HG03103 (cell line): Measurements from ENCODE around the gene GNAZ.

Source experiments
- ATAC-seq: cut with Tn5 transposase; IDR thresholded peaks from one replicate; pipeline ENCODE4 v1.9.1; 2021; ENCODE audit warnings: low read depth; ENCODE audit not compliant: unreplicated experiment

Gene GNAZ

DNA sequence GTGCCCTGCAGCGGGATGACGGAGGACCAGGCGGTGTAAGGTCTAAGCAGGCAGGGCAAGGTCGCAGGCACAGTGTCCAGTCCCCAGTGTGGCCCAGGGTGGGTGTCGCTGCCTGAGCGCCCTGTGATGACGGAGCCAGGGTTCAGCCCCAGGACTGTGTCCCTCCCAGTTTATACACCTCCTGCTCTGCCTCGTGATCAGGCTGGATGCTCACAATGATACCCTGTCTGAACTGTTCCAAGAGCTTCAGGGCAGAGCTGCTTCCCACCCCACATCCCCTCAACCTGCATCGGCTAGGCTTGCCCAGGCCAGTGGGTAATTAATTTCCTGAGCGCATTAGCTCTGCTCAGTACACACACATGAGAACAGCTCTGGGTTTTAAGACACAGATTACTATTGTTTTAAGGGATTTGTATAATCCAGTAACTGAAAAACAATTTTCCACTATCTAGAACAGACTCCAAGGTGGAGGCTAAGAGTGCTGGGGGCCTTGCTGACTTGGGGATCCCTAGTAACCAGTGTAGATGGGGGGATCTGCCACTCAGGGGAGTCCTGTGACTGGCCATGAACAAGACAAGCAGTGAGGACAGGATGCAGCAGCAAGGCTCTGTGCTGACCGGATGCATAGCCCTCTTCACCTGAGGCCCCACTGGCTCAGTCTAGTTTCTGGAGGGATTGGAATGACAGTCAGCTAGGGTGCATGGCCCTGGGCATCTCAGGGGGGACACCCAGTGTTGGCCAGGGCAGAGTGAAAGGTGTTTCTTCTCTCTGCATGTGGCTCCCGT is 34.1 kb downstream of the GNAZ start:
- ATAC-seq: no peak

DNA sequence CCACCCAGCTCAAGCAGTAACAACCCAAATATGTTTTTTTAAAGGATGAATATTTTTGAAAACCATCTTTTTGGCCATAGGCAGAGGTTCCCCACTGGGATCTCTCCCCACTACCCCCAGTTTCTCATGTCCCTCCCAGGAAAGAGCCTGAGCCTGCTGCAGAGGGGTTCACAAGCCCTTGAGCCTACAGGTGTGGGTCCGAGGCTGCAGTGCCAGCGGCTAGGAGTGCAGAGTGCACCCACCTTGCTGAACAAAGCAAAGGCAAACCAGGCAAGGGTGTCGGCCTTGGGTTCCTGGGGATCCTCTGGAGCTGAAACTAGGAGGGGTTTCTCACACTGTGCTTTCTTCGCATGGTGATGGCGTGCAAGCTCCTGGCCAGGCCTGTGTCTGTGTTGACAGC is 35.0 kb downstream of the GNAZ start:
- no peak for ATAC-seq

DNA sequence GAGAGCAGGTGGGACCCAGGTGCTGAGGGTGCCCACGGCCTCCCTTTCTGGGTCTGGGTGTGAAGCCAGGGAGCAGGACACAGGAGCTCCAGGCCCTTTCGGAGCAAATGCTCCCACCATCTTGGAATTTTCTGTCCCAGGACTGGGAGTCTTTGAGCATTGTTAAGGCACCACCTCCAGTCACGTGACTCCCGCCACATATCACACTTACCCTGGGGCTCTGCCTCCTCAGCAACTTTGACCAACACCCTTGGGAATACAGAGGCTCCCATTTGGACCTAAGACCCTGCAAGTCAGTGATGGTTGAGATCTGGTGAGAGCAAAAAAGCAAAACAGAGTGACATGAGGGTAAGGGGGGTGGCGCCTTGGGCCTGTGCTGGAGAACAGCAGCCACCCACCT is 35.6 kb downstream of the GNAZ start:
- ATAC-seq: no peak

DNA sequence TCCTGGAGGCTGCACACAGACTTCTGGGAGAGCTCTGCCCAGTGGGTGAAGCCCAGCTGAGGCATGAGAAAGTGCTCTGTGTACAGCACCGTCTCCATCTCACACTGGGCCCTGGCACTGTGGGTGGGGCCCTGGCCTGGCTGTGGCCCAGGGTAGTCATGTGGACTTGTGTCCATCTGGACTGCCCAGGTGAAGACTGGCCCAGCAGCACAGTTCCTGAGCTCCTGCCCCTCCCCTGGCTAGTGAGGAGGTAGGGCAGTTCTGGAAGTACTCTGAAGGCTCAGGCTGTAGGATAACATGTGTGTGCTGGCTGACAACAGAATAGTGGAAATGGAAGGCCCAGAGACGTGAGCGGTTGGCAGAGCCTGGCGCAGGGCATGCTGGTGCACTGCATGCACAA is 36.0 kb downstream of the GNAZ start:
- ATAC-seq: no peak

DNA sequence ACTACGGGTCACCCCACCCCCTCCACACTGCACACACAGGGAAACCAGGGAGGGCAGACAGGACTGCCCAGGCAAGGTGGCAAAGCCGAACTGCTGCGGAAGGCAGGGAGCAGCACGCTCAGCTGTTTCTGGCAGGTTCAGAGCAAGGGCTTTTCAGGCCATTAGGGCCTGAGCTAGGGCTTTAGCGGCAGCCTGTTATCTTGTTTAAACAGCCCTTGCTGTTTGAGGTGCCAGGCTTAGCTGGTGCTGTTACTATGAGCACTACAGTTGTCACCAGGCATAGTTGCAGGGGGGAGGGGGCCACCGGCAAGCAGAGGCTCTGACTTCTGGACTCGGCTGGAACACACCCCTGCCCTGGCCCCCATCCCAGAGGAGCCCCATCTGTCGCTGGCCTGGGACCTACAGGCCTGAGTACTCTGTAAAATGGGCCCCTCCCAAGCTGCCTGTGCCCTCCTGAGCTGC is 36.6 kb downstream of the GNAZ start:
- ATAC-seq: no peak

DNA sequence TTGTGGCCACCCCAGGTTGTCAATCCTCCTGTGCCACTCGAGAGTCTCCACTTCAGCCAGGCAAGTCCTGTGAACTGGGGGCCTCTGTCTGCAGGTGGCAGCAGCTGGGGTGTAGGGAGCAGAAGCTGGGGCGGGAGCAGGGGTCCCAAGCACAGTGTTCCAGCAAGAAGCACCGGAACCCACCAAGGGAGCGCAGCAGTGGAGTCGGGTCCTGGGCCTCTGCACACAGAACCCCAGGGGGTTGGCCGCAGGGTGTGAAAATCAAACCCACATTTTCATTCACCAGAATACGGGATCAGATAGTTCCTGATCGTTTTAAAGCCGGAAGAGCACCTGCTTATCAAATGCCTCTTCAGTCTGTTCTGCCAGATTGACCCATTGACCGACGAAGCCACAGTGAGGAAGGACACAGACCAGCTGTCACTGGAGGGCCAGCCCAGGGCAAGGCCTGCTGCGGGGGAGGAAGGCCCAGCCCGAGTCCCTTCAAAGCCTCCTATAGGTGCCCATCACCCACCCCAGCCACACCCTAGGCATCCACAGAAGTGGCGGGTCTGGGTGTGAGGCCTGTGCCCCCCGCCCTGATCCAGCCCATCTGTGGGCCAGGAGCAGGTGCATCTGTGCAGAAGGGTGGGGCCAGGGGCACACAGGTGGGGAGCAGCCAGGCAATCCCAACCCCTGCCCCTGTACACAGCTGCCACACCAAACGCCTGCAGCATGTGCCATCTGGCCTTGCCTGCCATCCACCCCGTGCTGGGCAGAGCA is 37.3 kb downstream of the GNAZ start:
- no peak for ATAC-seq

DNA sequence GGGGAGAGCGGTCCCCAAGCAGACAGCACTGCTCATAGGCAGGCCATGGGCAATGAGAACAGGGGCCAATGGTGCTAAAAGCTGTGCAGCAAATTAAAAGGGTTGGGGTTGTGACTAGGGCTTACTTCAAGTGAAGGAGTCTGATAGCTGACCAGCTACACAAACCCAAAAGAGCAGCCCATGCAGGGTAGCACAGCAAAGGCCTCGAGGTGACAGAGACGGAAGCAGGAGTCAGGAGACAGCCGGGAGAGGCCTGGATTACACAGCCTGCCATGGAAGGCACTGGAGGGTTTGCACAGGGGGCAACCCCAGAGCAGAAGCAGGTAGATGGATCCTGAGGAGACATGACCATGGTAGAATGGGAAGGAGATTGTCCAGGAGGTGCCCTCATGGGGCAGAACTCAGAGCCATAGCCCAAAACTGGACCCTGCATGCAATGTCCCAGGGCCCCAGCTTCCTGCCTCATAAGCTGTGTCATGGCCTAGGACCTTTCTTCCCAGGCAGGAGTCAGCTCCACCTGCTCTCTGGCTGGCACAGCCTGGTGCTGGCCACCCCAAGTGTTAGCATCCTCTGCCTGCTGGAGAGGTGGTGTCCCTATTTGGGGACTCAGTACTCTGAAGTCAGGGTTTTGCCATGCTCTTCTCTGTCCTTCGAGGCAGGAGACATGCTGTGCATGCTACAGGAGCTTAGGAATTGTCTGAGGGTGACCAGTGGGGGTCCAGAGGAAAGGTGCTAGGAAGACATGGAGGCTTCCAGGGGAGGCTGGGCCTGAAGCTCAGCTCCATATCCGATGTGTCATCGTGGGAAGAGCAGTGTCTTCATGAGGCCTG is 38.1 kb downstream of the GNAZ start:
- no peak for ATAC-seq

DNA sequence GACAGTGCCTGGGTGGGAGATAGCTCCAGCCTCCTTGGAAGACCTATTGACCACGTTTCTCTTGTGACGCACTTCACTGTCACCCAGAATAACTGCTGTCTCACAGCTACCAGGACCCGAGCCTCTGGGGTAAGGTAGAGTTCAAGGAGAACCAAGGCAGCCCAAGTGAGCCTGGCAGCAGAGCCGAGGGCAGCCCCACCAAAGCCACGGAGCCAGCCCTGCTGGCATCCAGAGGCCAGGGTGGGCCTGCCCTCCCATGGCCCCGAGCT is 38.7 kb downstream of the GNAZ start:
- ATAC-seq: no peak

DNA sequence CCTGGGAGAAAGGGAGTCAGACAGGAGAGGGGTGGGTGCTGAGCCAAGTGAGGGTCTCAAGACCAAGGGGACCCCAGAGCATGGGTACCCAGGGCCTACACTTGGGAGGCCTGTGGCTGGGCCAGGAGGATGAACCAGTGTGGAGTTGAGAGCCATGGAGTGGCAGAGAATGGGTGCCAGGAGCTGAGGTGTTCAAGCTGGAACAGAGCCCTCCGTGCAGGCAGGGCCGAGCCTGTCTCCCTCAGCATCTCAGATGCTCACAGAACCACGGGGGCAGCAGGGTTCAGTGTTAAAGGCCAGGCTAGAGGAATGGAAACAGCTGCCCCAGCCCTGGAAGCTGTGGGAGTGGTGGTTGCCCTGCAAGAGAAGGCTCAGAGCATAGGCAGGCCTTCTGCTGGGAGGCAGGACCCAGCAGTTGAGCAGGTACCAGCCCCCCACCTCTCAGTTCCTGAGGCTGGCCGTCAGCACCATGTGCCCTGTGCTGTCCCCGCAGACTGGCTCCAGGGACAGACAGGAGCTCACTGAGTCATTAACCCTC is 39.2 kb downstream of the GNAZ start:
- no peak for ATAC-seq

DNA sequence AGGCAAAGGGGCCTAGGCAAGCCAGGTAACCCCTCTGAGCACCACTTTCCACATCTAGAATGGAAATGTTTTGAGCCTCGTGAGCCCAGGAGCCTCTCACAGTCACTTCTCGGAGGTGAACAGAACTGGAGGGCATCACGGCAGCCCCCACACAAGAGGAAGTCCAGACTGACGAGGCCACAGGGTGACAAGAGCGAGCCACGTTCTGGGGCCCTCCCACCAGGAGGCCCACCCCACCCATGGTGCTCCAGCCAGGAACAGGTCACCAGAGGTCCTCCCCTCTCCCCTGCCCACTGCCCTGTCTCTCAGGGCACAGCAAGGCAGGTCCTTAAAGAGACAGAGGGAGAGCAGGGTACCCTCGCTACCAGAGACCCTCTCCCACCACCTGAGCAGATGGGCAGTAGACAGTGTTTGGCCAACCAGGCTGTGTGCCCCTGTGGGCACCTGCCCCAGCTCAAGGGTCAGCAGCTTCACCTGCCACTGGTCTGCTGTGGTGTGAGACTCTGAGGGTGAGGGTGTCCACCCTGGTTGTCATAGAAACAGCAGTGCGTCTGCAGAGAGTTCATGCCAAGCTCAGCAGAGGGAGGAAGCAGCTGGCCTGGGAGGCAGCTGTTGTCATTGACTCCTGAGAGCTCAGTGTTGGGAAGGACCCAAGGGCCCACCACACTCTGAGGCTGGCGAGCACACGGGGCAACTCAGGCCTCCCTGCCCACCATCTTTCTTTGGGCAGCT is 40.0 kb downstream of the GNAZ start:
- ATAC-seq: no peak

DNA sequence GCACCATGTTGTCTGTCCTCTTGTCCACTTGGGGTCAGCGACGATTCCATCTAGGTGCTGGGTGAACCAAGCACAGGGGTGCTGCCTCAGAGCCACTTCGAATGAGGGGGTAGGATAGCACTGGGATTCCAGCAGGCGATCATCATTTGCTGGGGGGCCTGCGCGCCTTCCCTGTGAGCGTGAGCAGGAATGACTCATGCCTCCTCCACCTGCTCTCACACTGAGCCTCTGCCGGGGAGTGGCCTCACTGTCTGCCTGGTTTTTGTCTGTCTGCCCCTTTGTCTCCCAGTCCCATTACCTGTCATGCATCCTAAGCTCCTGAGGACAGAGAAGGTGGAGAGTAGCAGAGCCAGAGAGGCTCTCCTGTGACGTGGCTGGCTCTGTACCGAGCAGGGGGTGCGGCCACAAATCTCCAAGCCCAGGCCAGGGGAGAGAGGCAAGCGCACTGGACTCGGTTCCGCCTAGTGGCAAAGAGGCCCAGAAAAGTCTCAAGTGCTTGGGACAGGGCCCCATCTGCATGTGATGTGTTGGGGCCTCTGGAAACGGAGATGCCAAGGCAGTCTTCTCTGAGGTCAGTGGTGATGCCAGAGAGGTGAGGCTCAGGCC is 40.7 kb downstream of the GNAZ start:
- ATAC-seq: no peak

DNA sequence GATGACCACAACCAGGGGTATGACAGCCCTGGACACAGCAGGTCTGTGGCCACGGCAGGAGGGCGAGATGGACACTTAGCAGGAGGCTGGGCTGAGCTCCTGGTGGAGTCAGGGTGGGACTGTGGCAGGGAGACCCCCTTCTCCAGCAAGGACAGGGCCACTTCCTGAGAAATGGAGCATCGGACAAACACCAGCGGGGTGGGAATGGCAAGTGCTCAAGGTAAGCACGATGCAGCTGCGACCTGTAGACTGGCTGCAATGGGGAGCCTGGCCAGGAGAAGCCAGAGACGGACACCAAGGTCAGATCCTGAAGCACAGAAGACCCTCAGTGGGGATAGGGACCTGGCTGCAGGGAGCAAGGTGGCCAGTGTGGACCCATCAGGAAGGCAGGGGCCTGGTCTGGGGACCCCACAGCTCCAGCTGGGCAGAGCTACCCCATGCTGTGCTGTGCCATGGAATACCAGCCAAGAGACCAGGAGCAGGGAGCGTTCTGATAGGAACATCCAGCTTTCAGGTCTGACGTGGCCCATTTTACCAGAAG is 42.2 kb downstream of the GNAZ start:
- no peak for ATAC-seq

DNA sequence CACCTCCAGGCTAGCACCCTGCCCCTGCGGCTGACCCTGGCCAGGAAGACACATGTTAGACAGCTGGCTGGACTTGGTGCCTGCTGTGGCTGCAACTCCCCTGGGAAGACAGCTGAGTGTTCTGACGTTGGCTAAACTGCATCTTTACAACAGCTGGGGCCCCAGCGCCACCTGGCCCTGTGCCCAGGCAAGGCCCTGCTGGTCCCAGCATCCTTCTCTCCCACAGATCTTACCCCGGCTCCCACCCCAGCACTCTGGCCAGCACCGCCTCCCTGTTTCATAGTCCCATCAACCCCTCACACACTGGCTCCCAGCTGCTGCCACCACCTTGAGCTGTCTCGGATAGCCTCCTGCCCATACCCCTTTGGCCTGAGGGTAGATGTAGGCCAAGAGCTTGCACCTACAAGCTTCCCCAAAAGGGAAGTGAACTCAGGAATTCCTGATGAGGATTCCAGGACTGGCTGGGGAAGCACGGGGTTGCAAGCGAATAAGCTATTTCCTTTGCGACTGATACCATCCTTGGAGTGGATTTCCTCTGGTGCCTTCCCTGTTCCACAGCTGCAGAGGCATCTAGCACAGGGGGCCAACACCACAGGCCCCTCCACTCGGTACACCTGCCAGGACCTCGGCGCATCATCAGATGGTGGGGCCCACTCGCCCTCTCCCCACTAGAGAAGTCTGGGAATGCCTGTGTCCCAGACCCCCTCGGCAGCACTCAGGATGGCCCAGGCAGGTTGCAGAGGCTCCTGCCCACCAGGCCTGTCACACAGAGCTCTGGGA is 42.9 kb downstream of the GNAZ start:
- no peak for ATAC-seq

DNA sequence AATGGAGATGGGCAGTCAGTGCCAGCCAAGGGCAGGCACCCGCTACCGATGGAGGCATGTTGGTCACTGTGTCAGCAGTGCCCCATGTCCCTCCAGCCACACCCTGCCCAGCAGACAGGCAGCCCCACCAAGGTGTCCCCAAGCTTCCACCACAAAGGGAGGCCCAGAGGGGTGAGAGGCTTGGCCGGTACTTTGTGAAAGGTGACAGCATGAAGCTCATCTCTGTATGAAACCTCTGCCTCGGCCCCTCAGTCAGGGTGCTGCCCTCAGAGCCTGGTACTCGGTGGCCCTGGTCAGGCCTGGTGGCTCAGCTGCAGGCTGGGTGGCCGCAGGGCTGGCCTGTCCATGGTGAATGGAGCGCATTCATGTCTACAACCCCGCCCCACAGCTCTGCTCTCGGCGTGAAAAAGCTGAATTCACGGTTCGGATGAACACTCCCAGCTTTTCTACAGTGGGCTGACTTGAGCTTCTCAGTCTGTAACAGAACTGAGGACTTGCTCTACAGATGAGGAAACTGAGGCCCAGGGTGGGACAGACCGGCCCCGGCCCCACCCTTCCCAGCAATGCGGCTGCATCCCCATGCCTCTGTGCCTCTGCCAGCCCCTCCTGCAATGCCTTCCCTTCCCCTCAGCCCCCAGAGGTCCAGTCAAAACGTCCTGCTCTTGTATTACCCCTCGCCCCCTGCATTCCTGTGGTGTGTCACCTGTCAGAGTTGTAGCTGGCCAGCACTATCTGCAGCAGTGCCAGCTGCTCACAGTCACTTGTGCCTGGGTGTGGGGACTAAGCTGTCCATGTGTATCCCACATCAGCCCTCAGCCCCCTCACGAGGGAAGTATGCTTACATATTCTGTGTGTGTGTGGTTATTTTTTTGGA is 43.8 kb downstream of the GNAZ start:
- ATAC-seq: no peak

DNA sequence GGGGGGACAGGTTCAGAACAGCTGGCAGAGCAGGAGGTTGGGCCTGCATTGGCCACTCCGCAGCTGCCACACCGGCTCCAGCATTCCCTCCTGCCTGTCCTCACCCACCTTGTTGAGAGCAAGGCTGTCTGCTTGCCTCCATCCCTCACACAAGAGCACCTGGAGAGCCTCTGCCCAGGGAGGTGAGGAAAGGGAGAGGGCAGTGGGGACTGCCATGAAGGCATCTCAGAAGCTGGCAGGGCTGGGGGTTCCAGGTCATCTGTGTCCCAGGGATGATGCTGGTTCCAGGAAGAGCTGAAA is 44.4 kb downstream of the GNAZ start:
- no peak for ATAC-seq

DNA sequence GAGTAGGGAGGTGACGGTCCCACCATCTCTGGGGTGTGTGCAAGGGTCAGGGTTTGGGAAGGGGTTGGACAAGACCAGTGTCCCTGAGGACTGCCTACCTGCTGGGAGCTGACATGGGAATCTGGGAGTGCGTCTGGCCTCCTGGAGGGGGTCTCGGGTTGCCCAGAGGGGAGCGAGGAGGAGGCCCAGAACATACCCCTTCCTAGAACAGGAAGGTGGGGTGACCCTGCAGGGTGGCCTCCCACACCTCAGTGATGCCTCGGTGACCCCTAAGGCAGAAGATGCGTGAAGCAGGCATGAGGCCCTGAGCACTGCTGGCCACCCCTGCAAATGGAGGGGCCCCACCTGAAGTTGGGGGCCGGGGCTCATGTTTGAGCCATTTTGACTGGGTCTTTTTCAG is 45.0 kb downstream of the GNAZ start:
- ATAC-seq: no peak

DNA sequence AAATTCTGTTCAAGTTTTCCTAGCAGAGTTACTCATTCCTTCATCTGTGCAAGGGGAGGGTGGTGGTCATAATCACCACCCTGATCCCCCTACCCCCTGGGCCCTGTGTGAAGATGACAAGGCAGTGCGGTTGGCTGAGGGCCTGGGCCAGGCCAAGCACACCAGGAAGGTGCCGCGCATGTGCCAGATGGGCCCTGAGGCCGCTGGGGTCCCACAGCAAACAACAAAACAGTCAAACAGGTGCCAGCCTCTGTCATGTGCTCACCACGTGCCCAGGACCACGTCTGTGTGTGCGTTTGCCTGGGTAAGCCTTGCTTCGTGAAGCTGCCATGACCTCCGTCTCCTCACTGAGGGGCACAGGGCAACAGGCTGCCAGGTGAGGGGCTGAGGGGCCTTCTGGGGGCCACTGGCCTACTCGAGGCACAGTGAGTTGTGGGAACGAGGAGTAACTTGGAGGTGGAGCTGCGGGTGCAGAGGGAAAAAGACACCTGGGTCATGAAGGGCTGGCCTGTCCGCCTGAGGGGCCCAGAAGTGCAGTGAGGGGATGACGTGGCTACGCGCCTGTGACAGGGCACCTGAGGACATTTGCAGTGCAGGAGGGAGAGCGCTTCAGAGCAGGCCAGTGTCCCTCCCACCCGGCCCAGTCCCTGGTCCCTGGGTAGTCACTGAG is 45.6 kb downstream of the GNAZ start:
- ATAC-seq: no peak
